GM21529 (cell line): ENCODE results near the gene DUSP2.
A peak's percentile ranks its signal among the peaks of the same experiment; 100 is the strongest.

Source experiments
- ATAC-seq: cut with Tn5 transposase; IDR thresholded peaks from one replicate; pipeline ENCODE4 v1.9.1; 2021; ENCODE audit not compliant: unreplicated experiment

Gene DUSP2

GRCh38 chr2:96135171-96135570, 10.1 kb downstream of the DUSP2 start:
- ATAC-seq: no peak

DNA sequence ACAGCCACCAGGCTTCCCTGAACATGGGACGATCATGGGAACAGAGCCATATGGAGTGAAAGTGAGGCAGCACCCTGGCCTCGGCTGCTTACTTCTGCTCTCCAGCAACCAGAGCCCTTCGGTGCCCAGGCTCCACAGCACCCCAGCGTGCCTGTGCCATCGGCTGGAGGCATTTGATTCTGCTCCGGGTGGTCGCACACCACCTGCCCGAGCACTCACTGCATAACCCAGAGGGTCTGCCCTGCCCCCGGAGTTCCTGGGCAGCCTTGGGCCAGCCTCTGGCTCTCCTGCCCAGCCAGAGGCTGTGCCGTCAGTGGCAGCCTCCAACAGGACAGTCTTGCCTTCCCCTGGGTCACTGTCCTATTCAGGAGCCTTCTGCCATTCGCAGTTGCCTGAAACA, 10.8 kb downstream of the DUSP2 start:
- no peak for ATAC-seq

DNA sequence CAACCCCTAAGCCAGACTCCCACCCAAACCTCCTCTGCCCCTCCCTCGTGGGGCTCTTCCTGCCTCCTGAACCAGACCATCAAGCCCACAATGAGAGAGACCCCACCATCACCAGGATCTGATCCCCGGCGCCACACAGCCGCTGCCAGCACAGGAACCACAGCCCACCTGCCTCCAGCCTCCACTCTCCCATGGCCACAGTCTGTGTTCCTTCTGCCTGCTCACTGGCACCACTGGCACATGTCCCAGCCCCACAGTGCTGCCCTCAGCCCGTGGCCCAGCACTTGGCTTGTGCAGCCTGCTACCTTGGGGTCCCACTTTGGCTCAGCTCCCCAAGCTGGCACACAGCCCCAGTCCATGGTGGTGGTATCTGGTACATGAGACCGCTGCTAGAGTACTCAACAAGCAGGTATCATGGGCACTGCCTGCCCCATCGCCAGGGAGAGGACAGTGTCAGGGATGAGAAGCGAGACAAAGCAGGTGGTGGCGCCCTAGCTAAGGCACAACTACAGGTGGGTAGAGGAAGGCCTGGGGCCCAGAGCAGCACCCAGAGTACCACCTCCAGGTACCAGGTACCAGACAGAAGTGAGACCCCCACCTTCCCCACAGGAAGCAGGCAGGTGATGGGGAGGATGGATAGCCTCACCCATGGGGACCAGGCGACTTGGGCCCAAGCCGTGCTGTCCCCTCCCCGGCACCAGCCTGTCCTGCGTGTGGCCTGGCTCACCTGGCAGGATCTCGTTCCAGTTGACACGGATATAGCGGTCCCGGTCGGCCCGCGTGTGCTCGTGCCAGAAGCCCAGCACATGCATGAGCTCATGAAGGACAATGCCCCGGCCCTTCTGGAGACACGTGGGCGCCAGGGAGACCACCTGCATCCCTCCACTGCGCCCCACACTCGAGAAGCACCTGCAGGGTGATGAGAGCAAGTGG, 13.2 kb downstream of the DUSP2 start:
- ATAC-seq: no peak

DNA sequence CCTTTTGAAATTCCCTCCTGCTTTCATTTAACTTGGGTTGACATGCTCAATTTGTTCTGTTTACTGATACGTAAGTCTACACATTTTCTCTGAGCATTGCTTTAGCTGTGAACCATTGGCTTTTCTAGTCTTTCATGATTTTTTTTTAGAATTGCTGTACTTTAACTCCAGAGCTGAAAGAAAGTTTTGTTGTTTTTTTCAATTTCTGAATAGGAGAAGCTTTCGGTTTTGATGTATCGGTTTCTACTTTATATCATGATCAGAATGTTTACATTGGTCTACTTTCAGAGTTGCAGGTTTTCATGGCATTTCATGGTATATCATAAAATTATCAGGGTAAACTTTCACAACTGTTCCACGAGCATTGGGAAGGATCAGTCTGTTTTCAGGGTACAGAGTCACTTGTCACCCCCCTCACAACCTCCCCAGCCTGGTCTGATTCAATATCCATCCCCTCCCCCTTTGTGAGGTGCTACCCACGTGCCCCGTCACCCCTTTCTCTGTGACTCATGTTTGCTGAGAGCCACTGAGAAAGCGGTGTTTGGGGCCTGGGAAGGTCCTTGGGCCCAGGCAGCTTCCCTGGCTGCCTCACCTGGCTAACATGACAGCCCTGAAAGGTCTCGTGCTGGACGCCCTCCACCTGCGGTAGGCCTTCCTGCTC, 14.0 kb downstream of the DUSP2 start:
- no peak for ATAC-seq

DNA sequence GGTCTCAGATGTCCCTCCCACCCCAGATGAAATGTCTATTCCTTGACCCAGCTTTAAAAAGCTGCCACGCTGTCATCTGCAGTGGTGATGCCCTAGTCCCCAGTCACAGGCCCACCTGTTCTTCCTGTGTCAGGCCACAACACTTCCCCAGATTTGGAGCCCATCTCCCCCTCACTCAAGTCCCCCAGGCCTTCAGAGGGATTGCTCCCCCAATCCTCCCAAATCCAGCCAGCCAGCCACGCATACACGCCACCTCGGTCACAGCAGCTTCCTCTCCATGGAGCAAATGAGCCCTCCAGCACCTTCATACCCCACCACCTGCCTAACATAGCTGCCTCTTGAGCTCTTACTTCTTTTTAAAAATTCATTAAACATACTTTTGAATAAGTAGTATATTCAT, 14.8 kb downstream of the DUSP2 start:
- ATAC-seq: no peak

DNA sequence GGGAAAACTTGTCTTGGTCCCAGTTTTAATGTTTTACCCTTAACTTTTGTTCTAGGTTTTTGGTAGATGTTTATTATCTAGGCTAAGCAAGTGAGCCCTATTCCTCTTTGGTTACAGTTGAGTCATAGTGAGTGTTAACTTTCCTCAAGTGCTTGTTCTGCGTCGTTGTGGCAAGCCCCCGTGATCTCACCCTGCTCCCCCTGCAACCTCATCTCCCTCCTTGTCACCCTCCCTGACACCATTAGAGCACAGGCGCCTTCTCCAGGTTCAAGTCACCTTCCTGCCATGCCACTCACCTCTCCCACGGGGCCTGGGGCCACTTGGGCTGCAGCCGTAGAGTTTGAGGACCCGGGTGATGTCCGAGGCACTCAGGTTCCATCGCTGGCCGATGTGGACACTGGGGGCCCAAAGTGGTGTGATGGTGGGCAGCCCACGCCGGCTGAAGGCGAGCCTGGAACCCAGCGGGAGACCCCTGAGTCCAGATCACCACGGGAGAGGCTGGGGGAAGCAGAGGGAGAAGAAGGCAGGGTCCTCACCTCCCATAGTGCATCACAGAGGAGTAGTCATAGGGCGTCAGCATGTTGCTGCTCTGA, 15.6 kb downstream of the DUSP2 start:
- no peak for ATAC-seq

GRCh38 chr2:96128456-96128855, 16.8 kb downstream of the DUSP2 start:
- ATAC-seq: no peak

DNA sequence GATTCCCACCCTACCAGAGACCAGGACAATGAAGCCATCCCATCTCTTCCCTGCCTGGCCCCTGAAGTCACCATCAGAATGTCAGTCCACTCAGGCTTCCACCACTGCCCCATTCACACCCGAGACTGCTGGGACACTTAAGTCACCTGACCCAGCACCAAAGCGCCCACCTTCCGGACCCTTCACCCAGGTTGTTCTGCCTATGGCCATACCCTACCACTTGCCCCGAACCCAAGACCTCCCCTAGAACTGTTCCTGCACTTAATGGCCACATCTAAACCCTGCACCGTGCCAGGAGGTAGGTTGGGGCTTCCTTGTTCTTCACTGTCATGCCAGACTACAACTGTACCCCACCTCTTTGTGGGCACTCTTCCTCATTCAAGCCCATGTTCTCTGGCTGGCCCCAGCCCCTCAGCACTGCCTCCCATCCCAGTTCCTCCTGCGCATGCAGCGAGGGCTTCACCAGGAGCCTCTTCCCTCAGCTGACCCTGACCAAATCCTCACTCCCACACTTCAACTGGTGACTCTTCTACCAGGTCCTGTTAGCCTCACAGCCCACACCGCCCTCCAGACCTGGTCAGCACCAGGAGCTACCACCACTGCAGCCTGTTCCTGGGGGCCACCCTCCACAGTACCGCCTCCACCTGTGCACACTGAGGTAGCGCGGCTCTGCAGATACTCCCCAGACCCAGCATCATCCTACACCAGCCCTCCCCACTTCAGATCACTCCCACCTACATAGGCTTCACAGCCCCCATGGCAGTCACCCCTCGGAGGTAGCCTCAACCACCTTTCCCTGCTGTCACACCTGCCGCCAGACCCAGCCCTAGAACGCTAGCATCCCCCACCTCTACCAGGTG, 20.6 kb downstream of the DUSP2 start:
- ATAC-seq: no peak

GRCh38 chr2:96123936-96124335, 21.3 kb downstream of the DUSP2 start:
- ATAC-seq: no peak

DNA sequence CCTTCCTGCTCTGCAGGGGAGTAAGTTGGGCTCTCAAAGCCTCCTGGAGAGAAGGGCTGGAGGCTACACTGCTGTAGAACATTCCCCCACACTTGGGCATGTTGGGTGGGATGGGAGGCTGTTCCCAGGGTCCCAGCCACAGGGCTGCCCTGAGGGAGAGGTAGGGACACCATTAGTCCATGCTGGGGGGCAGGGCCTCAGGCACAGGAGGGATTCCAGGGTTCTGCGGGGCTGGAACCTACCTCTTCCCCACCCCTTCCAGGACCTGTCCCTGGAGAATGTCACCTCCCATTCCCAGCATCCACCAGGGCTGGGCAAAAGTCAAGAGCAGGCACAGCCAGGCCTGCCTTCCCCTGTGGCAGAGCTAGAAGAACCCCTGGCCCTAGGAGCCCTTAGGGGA, 21.9 kb downstream of the DUSP2 start:
- no peak for ATAC-seq

DNA sequence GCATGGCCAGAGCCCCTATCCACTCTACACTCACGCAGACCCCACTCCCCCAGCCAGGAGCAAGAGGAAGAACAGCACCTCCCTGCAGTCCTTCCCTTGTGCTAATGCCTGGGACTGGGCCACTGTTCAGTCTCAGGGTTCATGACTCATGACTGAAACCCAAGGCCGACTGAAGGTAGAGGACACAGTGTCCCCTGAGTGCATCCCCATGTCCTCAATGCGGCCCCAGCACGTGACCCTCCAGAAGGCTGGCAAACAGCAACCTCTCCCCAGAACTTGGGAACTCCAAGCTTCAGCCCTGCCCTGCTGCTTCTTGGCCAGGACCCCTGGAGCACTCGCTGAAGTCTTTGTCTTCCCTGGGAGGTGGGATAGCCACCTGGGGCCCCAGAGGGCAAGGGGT, 22.8 kb downstream of the DUSP2 start:
- no peak for ATAC-seq

- ATAC-seq: no peak
These were observed 23.8 kb downstream of the DUSP2 start for GRCh38 chr2:96121414-96121813.

- no peak for ATAC-seq
These were observed 24.2 kb downstream of the DUSP2 start for GRCh38 chr2:96120991-96121390.

DNA sequence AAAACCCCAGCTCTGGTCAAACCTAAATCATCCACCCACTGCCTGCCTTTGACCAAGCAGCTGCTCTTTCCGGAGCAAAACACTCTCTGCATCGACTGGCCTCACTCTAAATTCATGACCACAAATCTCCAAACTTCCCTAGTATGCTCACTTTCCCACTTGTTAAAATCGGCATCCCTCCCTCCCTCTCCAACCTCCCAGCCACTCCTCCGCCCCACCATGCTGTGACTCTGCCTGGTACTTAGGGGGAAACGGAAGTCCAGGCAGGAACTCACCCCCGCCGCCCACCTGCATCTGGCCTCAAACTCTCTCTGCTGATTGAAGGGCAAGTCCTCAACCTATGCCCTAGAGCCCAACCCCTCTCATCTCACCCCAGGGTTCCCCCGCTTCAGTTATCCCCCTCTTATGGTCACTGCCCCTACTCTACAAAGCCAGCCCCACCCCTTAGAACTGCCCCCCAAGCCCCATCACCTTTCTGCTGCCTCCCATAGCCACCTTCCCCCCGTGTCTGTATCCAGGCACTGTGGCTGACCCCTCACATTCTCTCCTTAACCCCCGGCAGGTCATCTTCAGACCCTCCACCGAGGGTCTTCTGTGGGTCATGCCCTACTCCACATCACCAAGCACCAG, 25.0 kb downstream of the DUSP2 start:
- no peak for ATAC-seq

DNA sequence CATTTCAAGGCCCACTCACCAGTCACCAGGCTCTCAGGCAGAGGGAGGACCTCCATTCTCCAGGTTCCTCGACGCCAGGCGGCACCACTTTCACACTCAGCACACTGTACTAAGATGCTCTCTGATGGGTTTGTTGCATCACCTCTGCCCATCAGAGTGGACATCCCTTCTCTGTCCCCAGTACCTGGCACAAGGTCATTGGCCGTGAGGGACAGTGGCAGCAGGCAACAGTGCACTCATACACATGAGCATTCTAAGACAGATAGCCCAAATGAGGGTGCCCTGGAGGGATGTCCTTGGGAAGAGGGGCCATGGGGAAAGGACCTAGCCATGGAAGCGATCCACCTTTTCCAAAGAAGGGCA, 25.9 kb downstream of the DUSP2 start:
- no peak for ATAC-seq

DNA sequence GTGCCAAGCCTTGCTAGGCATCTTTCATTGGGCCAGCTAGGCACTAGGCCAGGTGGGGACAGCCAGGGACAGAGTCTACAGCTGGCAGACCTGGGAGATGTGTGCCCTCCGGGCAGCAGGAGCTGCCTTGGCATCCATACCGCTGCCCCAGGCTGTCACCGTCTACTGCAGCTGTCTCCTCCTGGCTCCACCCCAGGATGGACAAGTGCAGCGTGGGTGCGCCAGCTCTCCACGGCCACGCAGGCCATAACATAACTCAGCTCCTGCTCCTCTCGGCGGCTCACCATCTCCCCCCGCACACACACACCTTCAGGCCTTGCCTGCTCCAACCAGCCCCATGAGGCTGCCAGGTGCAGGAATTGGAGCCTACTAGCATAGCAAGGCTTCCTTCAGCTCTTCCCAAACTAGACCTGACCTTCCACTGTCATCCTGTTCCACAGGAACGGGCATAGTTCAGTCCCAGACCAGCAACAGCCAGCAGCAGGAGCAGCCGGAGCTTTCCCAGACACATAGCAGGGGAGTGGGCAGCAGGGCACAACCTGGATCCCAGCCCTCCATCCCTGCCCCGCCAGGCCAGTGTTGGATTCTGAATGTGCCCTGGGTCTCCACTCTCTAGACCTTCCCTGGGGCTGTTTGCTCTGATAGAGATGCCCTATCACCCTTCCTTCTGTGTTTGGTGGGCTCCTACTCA, 26.4 kb downstream of the DUSP2 start:
- ATAC-seq: no peak

- ATAC-seq: no peak
These were observed 27.3 kb downstream of the DUSP2 start for GRCh38 chr2:96117701-96118588.

DNA sequence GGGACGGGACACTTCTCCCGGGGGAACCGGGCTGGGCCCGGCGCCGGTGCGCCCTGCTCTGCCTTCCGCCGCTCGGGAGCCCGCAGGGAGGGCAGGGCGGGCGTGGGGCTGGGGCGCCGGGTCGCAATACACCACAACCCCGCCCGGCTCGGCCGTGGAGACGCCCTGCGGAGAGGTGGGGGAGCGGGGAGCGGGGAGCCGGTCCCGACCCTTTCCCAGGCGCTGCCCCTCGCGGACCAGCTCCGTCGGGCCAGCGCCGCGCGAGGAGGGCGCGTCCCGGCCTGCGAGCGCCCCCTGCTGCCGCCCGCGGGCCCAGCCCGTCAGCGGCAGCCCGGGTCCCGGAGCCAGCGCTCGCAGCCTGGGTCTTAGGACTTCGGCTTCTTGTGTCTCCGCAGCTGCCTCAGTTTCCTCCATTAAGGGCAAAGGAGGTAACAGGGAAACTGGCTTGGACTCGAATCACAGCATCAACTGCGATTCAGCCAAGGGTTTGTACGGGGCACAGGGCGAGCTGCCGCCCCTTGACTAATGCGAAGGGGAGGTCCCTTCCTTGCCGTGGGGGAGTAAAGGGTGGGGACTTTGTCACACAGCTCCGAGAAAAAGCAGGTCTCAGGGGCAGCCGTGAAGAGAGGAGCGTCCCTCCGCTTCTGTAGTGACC, 28.2 kb downstream of the DUSP2 start:
- peak; percentile 70 for ATAC-seq
